Activated naive CD4-positive, alpha-beta T cell treated with anti-CD3 and anti-CD28 coated beads, Interleukin-2, amount 10 ng/mL, durations not matched to agents 7 days and 5 days (primary cell): Measurements from ENCODE around the gene ELMO1.

Experiments used
- CTCF ChIA-PET: fragments of 350-600 bp; sonication (Branson Sonifier 250); formaldehyde crosslinking; loops from one replicate; lab custom pipeline; 2021; ENCODE audit warnings: antibody characterized with exemption; lab: Charles Lee
- DNase-seq: peaks from one replicate; pipeline ENCODE4 v3.0.0-alpha.2; 2020
- H3K27ac Mint-ChIP-seq: one replicate; pipeline ENCODE4 v1.8.0; 2021; ENCODE audit warnings: mild to moderate bottlenecking, moderate library complexity, mixed read lengths
- H3K27me3 Mint-ChIP-seq: one replicate; pipeline ENCODE4 v1.8.0; 2021; ENCODE audit warnings: mild to moderate bottlenecking, mixed read lengths
- H3K36me3 Mint-ChIP-seq: one replicate; pipeline ENCODE4 v1.8.0; 2021; ENCODE audit warnings: mixed read lengths
- H3K4me1 Mint-ChIP-seq: one replicate; pipeline ENCODE4 v1.8.0; 2021; ENCODE audit warnings: mixed read lengths
- H3K4me3 Mint-ChIP-seq: one replicate; pipeline ENCODE4 v1.8.0; 2021; ENCODE audit warnings: mild to moderate bottlenecking, moderate library complexity, mixed read lengths
- H3K9me3 Mint-ChIP-seq: one replicate; pipeline ENCODE4 v1.8.0; 2021; ENCODE audit warnings: mixed read lengths

ELMO1 gene

DNA sequence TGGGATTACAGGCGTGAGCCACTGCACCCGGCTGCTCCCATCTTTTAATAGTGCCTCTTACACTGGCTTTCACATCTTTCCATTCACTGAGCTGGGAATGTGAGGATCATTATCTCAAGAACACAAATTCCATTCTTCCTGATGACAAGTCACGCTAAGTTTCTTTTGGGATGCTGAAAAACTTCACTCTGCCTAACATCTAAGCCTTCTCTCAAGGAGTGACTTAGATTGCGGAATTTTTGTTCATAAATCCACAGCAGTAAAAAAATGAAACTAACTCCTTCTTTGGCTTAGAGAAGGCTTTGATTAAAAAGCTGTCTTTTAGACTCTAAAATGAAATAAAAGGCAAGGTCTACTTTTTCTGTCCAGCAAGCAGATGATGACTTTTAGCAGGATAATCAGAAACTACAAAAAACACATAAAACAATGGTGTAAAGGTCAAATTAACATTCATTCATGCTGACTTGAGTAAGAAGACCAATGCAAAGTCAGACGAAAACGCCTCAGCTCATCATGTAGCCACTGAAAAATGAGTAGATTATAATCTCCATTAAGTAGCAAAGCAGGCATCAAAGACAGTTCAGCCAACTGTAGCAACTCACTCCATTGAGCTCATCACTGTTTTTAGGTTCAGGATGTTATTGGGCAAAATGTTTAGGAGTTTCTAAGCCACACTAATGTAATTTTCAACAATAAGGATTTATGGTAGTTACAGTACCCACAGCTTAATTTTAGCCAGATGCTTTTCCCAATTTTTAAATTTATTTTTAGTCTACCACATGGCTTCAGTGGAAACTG lies 178.8 kb downstream of the ELMO1 start:
- peaks cover 43% of the 10 kb centered on the region for H3K4me1 Mint-ChIP-seq
- DNase-seq, result no peak
- CTCF ChIA-PET, result interaction anchor here (1.5 to 3.5 kb wide), 2 partner anchors 15 to 36 kb away, joined by 4 to 12 read pairs; no protein-coding TSS in a partner anchor
- H3K27ac Mint-ChIP-seq, result peak overlapping the region; percentile 21
- no peaks in the 10 kb centered on the region for H3K9me3 Mint-ChIP-seq
- H3K27me3 Mint-ChIP-seq, result no peaks in the 10 kb centered on the region
- peaks cover 35% of the 10 kb centered on the region for H3K36me3 Mint-ChIP-seq
- H3K4me3 Mint-ChIP-seq, result no peak overlapping the region

DNA sequence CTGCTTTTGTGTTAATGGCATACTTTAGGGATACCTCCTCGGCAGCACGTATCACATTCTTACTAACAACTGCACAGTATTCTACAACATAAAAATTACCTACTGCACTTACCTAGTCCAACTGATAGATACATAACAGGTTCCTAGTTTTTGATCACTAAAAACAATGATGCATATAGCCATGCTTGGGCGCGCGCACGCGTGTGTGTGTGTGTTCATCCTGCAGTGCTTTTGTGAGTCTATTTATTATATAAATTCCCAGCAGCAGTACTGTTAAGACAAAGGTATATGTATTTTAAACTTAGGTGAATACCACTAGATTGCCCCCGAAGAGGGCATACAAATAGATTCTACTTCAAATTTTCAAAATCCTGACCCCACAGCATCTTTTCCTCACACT lies 181.4 kb downstream of the ELMO1 start:
- CTCF ChIA-PET, result interaction anchor here (1.9 to 3.5 kb wide), 2 partner anchors 18 to 86 kb away, joined by 5 to 12 read pairs; no protein-coding TSS in a partner anchor
- Mint-ChIP-seq H3K27me3 (no peaks in the 10 kb centered on the region), H3K9me3 (no peaks in the 10 kb centered on the region), H3K36me3 (peaks cover 34% of the 10 kb centered on the region), H3K27ac (no peak overlapping the region), H3K4me3 (no peak overlapping the region), H3K4me1 (peaks cover 24% of the 10 kb centered on the region)
- no peak for DNase-seq

DNA sequence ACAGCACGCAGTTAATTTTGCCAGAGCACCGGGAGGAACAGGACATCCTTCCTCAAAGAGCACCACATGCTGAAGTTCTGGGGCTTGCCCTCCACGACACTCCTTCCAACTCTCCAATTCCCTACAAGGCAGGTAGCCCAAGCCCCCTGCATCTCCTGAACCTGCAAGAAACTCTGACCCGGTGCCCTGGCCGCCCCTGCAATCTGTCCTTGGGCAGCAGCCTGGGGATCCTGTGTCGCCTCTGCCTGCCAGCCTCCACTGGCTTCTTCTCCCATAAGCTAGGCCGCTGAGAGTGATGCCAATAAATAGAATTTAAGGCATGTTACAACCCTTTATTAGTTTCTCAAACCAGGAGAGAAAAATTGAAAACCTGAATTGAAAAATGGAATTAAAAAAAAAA lies 182.8 kb downstream of the ELMO1 start:
- Mint-ChIP-seq H3K4me3 (no peak overlapping the region), H3K27me3 (no peaks in the 10 kb centered on the region), H3K27ac (no peak overlapping the region), H3K36me3 (peaks cover 25% of the 10 kb centered on the region), H3K9me3 (no peaks in the 10 kb centered on the region), H3K4me1 (peaks cover 18% of the 10 kb centered on the region)
- CTCF ChIA-PET, result no interaction called here
- DNase-seq, result no peak

- Mint-ChIP-seq H3K36me3 (peaks cover 23% of the 10 kb centered on the region), H3K9me3 (no peaks in the 10 kb centered on the region), H3K27ac (no peak overlapping the region), H3K4me1 (peaks cover 18% of the 10 kb centered on the region), H3K4me3 (no peak overlapping the region), H3K27me3 (no peaks in the 10 kb centered on the region)
- DNase-seq, result no peak
- CTCF ChIA-PET, result interaction anchor here (1.0 to 1.1 kb wide), 2 partner anchors 29 to 31 kb away, joined by 3 read pairs; no protein-coding TSS in a partner anchor
Observed at GRCh38 chr7:37265006-37265405, 183.7 kb downstream of the ELMO1 start.

GRCh38 chr7:37262181-37262580 lies 186.5 kb downstream of the ELMO1 start:
- Mint-ChIP-seq H3K4me1 (peaks cover 35% of the 10 kb centered on the region), H3K27me3 (no peaks in the 10 kb centered on the region), H3K4me3 (no peak overlapping the region), H3K36me3 (peaks cover 26% of the 10 kb centered on the region), H3K27ac (no peak overlapping the region), H3K9me3 (no peaks in the 10 kb centered on the region)
- DNase-seq, result no peak
- CTCF ChIA-PET, result no interaction called here

GRCh38 chr7:37259319-37259821 lies 189.3 kb downstream of the ELMO1 start:
- Mint-ChIP-seq H3K36me3 (peaks cover 38% of the 10 kb centered on the region), H3K27ac (peak overlapping the region; percentile 86), H3K4me3 (peak overlapping the region; percentile 14), H3K27me3 (no peaks in the 10 kb centered on the region), H3K4me1 (peaks cover 39% of the 10 kb centered on the region), H3K9me3 (no peaks in the 10 kb centered on the region)
- no peak for DNase-seq
- CTCF ChIA-PET, result no interaction called here

- H3K27me3 Mint-ChIP-seq, result no peaks in the 10 kb centered on the region
- no peak for DNase-seq
- H3K4me1 Mint-ChIP-seq, result peaks cover 42% of the 10 kb centered on the region
- H3K4me3 Mint-ChIP-seq, result no peak overlapping the region
- no peak overlapping the region for H3K27ac Mint-ChIP-seq
- peaks cover 3% of the 10 kb centered on the region for H3K9me3 Mint-ChIP-seq
- peaks cover 51% of the 10 kb centered on the region for H3K36me3 Mint-ChIP-seq
- CTCF ChIA-PET, result interaction anchor here (1.4 kb wide), 1 partner anchor 29 kb away, joined by 3 read pairs; no protein-coding TSS in a partner anchor
Observed at GRCh38 chr7:37256631-37257030, 192.0 kb downstream of the ELMO1 start.

DNA sequence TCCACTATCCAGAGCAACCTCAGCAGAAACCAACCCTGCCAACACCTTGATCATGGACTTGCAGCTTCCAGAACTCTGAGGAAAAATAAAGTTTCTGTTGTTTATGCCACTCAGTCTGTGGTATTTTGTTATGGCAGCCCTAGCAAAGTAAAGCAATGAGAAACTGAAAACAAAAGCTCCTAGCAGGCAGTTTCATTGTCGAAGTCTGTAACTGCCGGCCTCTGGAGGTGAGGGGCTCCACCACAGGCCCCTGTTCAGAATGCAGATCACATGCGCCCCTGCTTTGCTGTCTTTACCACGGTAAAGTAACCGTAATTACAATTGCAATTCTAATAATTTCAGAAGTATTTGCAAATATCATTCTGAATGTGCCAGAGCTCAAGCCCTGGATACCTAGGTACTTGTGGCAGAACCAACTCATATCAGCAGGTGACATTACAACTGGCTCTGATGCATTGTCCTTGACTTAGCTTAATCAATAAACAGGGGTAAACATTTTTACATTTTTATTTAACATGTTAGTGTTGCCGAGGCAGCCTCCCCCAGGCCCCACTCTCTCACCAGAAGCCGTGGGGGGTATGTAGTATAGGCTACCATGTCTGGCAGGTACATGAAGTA lies 193.2 kb downstream of the ELMO1 start:
- peak overlapping the region; percentile 56 for H3K27ac Mint-ChIP-seq
- no peak for DNase-seq
- CTCF ChIA-PET, result interaction anchor here (1.2 to 2.1 kb wide), 2 partner anchors 21 to 30 kb away, joined by 4 to 5 read pairs; no protein-coding TSS in a partner anchor
- H3K4me3 Mint-ChIP-seq, result no peak overlapping the region
- peaks cover 55% of the 10 kb centered on the region for H3K36me3 Mint-ChIP-seq
- peaks cover 3% of the 10 kb centered on the region for H3K9me3 Mint-ChIP-seq
- H3K27me3 Mint-ChIP-seq, result no peaks in the 10 kb centered on the region
- H3K4me1 Mint-ChIP-seq, result peaks cover 44% of the 10 kb centered on the region

GRCh38 chr7:37251222-37251621 lies 197.4 kb downstream of the ELMO1 start:
- peaks cover 46% of the 10 kb centered on the region for H3K36me3 Mint-ChIP-seq
- H3K27ac Mint-ChIP-seq, result no peak overlapping the region

GRCh38 chr7:37249240-37249639 lies 199.4 kb downstream of the ELMO1 start:
- Mint-ChIP-seq H3K27ac (no peak overlapping the region), H3K9me3 (peaks cover 3% of the 10 kb centered on the region), H3K4me3 (no peak overlapping the region), H3K36me3 (peaks cover 31% of the 10 kb centered on the region), H3K4me1 (peaks cover 15% of the 10 kb centered on the region), H3K27me3 (no peaks in the 10 kb centered on the region)
- DNase-seq, result no peak
- CTCF ChIA-PET, result no interaction called here

More at GRCh38 chr7:37251222-37251621, 197.4 kb downstream of the ELMO1 start:
- Mint-ChIP-seq H3K4me1 (peaks cover 24% of the 10 kb centered on the region), H3K9me3 (peaks cover 3% of the 10 kb centered on the region), H3K27me3 (no peaks in the 10 kb centered on the region), H3K4me3 (no peak overlapping the region)
- CTCF ChIA-PET, result no interaction called here
- DNase-seq, result no peak

GRCh38 chr7:37248396-37248861 lies 200.2 kb downstream of the ELMO1 start:
- CTCF ChIA-PET, result no interaction called here
- DNase-seq, result no peak
- H3K36me3 Mint-ChIP-seq, result peaks cover 31% of the 10 kb centered on the region

DNA sequence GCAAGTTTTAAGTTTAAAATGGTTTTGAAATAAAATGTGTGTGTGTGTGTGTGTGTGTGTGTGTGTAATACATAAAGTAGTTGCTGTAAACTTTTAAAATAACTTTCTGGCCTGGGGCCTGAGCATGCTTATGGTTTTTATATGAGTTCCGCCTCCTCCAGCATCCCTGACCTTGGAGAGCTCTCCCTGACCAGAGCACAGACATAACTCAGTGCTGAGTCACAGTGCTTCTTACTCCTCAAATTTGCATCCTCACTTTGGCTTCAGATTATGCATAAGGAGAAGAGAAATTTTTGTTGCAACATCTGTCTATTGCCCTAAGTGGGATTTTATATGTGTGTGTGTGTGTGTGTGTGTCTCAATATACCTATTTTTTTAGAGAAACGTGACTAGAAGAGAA lies 200.8 kb downstream of the ELMO1 start:
- no peak for DNase-seq
- H3K4me1 Mint-ChIP-seq, result peaks cover 21% of the 10 kb centered on the region
- peaks cover 27% of the 10 kb centered on the region for H3K36me3 Mint-ChIP-seq
- no peak overlapping the region for H3K27ac Mint-ChIP-seq
- no peaks in the 10 kb centered on the region for H3K27me3 Mint-ChIP-seq
- CTCF ChIA-PET, result no interaction called here
- H3K4me3 Mint-ChIP-seq, result no peak overlapping the region
- H3K9me3 Mint-ChIP-seq, result peaks cover 1% of the 10 kb centered on the region

More at GRCh38 chr7:37248396-37248861, 200.2 kb downstream of the ELMO1 start:
- H3K9me3 Mint-ChIP-seq, result peaks cover 3% of the 10 kb centered on the region
- peaks cover 21% of the 10 kb centered on the region for H3K4me1 Mint-ChIP-seq
- no peak overlapping the region for H3K4me3 Mint-ChIP-seq
- H3K27ac Mint-ChIP-seq, result no peak overlapping the region
- H3K27me3 Mint-ChIP-seq, result no peaks in the 10 kb centered on the region

DNA sequence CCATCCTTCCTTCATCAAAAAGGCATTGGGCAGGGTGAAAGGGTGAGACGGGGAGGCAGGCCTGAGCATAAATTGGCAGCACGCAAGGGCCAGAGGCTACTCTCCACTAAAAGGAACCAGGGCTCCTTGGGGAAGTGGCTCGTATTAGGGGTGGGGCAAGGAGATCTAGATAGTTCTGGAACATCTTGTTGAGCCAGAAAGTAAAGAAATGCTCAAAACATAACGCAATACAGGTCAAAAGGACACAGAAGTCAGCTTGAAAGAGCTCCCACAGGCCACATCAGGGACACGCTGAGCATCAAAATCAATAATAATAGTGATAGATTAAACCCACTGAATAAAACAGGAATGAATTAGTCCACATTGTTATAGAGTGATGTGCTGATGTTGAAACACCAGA lies 203.1 kb downstream of the ELMO1 start:
- no peaks in the 10 kb centered on the region for H3K27me3 Mint-ChIP-seq
- H3K9me3 Mint-ChIP-seq, result no peaks in the 10 kb centered on the region
- no peak overlapping the region for H3K27ac Mint-ChIP-seq
- peaks cover 12% of the 10 kb centered on the region for H3K4me1 Mint-ChIP-seq
- no peak for DNase-seq
- H3K4me3 Mint-ChIP-seq, result no peak overlapping the region
- peaks cover 21% of the 10 kb centered on the region for H3K36me3 Mint-ChIP-seq
- CTCF ChIA-PET, result interaction anchor here (0.6 to 0.9 kb wide), 2 partner anchors 39 to 270 kb away, joined by 3 read pairs; no protein-coding TSS in a partner anchor

GRCh38 chr7:37236906-37237305 lies 211.8 kb downstream of the ELMO1 start:
- no peak overlapping the region for H3K4me3 Mint-ChIP-seq
- H3K27me3 Mint-ChIP-seq, result no peaks in the 10 kb centered on the region
- no peaks in the 10 kb centered on the region for H3K9me3 Mint-ChIP-seq
- H3K36me3 Mint-ChIP-seq, result peaks cover 5% of the 10 kb centered on the region
- no peak for DNase-seq
- H3K4me1 Mint-ChIP-seq, result peaks cover 2% of the 10 kb centered on the region
- CTCF ChIA-PET, result interaction anchor here (0.6 to 1.6 kb wide), 4 partner anchors 28 to 210 kb away, joined by 3 to 6 read pairs (median 4); no protein-coding TSS in a partner anchor
- no peak overlapping the region for H3K27ac Mint-ChIP-seq
